H9 (cell line): Measurements from ENCODE around the gene CCDC127. TPM values are rescaled to one million over a fixed set of nuclear protein-coding genes. Genes with fewer than 3 reads are reported as not detected.

Source experiments
- DNase-seq: peaks from one replicate; pipeline ENCODE4 v3.0.0-alpha.2; 2017
- H2AFZ ChIP-seq: one replicate; pipeline ENCODE4 v1.6.1; 2013; ENCODE audit warnings: mild to moderate bottlenecking, low read length, control low read depth, moderate library complexity
- H2AK5ac ChIP-seq: 2 replicates; pipeline ENCODE4 v1.6.1; 2013; ENCODE audit warnings: low read length, control low read depth, mixed read lengths; ENCODE audit not compliant: insufficient read length
- H2BK120ac ChIP-seq: one replicate; pipeline ENCODE4 v1.6.1; 2013; ENCODE audit warnings: low read depth, mild to moderate bottlenecking, low read length, control low read depth, inconsistent platforms; ENCODE audit not compliant: poor library complexity, severe bottlenecking
- H2BK12ac ChIP-seq: 2 replicates; pipeline ENCODE4 v1.6.1; 2013; ENCODE audit warnings: low read length, control low read depth, mixed read lengths, low read depth; ENCODE audit not compliant: insufficient read length
- H2BK15ac ChIP-seq: 2 replicates; pipeline ENCODE4 v1.6.1; 2013; ENCODE audit warnings: low read depth, low read length, control low read depth
- H2BK20ac ChIP-seq: one replicate; pipeline ENCODE4 v1.6.1; 2013; ENCODE audit warnings: low read depth, mild to moderate bottlenecking, low read length, control low read depth, inconsistent platforms; ENCODE audit not compliant: poor library complexity, severe bottlenecking
- H2BK5ac ChIP-seq: 2 replicates; pipeline ENCODE4 v1.6.1; 2013; ENCODE audit warnings: low read length, control low read depth, mixed read lengths; ENCODE audit not compliant: insufficient read length
- H3K14ac ChIP-seq: 2 replicates; pipeline ENCODE4 v1.6.1; 2013; ENCODE audit warnings: low read length, control low read depth; ENCODE audit not compliant: insufficient read depth
- H3K18ac ChIP-seq: 2 replicates; pipeline ENCODE4 v1.6.1; 2013; ENCODE audit warnings: low read depth, mild to moderate bottlenecking, mixed read lengths, low read length, control low read depth; ENCODE audit not compliant: insufficient read length
- H3K23ac ChIP-seq: 2 replicates; pipeline ENCODE4 v1.6.1; 2013; ENCODE audit warnings: low read length, control low read depth, mixed read lengths, low read depth; ENCODE audit not compliant: insufficient read length
- H3K23me2 ChIP-seq: 2 replicates; pipeline ENCODE4 v1.6.1; 2013; ENCODE audit warnings: low read depth, mild to moderate bottlenecking, mixed read lengths, low read length, control low read depth; ENCODE audit not compliant: insufficient read length, poor library complexity, severe bottlenecking
- H3K27ac ChIP-seq: 2 replicates; pipeline ENCODE4 v1.5.1; 2013; ENCODE audit warnings: low read length, control low read depth, mixed read lengths, low read depth; ENCODE audit not compliant: insufficient read length
- H3K27me3 ChIP-seq: 2 replicates; pipeline ENCODE4 v1.6.1; 2013; ENCODE audit warnings: low read length, control low read depth, inconsistent platforms; ENCODE audit not compliant: insufficient read depth
- H3K4ac ChIP-seq: 2 replicates; pipeline ENCODE4 v1.6.1; 2013; ENCODE audit warnings: low read depth, mild to moderate bottlenecking, control low read depth, inconsistent platforms, low read length, moderate library complexity
- H3K4me1 ChIP-seq: 2 replicates; pipeline ENCODE4 v1.6.1; 2013; ENCODE audit warnings: low read length, control low read depth, inconsistent platforms; ENCODE audit not compliant: insufficient read depth
- H3K4me2 ChIP-seq: 2 replicates; pipeline ENCODE4 v1.6.1; 2013; ENCODE audit warnings: low read length, control low read depth, mixed read lengths; ENCODE audit not compliant: insufficient read length, insufficient read depth
- H3K56ac ChIP-seq: 2 replicates; pipeline ENCODE4 v1.6.1; 2013; ENCODE audit warnings: low read depth, mild to moderate bottlenecking, mixed read lengths, low read length, control low read depth; ENCODE audit not compliant: insufficient read length
- H3K79me1 ChIP-seq: 2 replicates; pipeline ENCODE4 v1.6.1; 2013; ENCODE audit warnings: low read depth, mild to moderate bottlenecking, moderate library complexity, low read length, control low read depth, inconsistent platforms; ENCODE audit not compliant: insufficient read depth, poor library complexity, severe bottlenecking
- H3K79me2 ChIP-seq: 2 replicates; pipeline ENCODE4 v1.6.1; 2013; ENCODE audit warnings: low read length, control low read depth, inconsistent platforms; ENCODE audit not compliant: insufficient read depth
- H3K9ac ChIP-seq: 2 replicates; pipeline ENCODE4 v1.6.1; 2013; ENCODE audit warnings: low read length, control low read depth, mixed read lengths; ENCODE audit not compliant: insufficient read length; ENCODE audit errors: extremely low read depth
- H3K9me3 ChIP-seq: one replicate; pipeline ENCODE4 v1.6.1; 2013; ENCODE audit warnings: low read depth, low read length, inconsistent platforms; ENCODE audit not compliant: control insufficient read depth
- H3T11ph ChIP-seq: one replicate; pipeline ENCODE4 v1.6.1; 2013; ENCODE audit warnings: mild to moderate bottlenecking, low read length, control low read depth, inconsistent platforms
- H4K20me1 ChIP-seq: one replicate; pipeline ENCODE4 v1.6.1; 2013; ENCODE audit not compliant: control insufficient read depth, insufficient read length, insufficient read depth
- H4K5ac ChIP-seq: 2 replicates; pipeline ENCODE4 v1.6.1; 2013; ENCODE audit warnings: low read depth, mild to moderate bottlenecking, mixed read lengths, low read length, control low read depth; ENCODE audit not compliant: insufficient read length
- H4K8ac ChIP-seq: replicated peaks from 2 replicates; pipeline ENCODE4 v1.6.1; 2013; ENCODE audit warnings: low read length, control low read depth, mixed read lengths, low read depth; ENCODE audit not compliant: insufficient read length
- H4K91ac ChIP-seq: 2 replicates; pipeline ENCODE4 v1.6.1; 2013; ENCODE audit warnings: low read depth, mild to moderate bottlenecking, moderate library complexity, mixed read lengths, low read length, control low read depth; ENCODE audit not compliant: insufficient read length
- H3K27ac Mint-ChIP-seq, 3 experiments: 2 replicates in 2 of 3; 3 replicates in 1 of 3; pipeline ENCODE4 v1.8.0; 2020 to 2021; ENCODE audit warnings: mixed read lengths in 3 of 3, mild to moderate bottlenecking in 1 of 3, moderate library complexity in 1 of 3
- H3K27me3 Mint-ChIP-seq: 2 replicates; pipeline ENCODE4 v1.8.0; 2021; ENCODE audit warnings: low read depth, mild to moderate bottlenecking, moderate library complexity, mixed read lengths
- H3K36me3 Mint-ChIP-seq, 3 experiments: 2 replicates in 2 of 3; 3 replicates in 1 of 3; pipeline ENCODE4 v1.8.0; 2020 to 2021; ENCODE audit warnings: low read depth in 3 of 3, mixed read lengths in 3 of 3; ENCODE audit not compliant: insufficient read depth in 1 of 3
- H3K4me1 Mint-ChIP-seq, 2 experiments: 2 replicates each; pipeline ENCODE4 v1.8.0; 2020; ENCODE audit warnings: mixed read lengths in 2 of 2
- H3K4me3 Mint-ChIP-seq, 2 experiments: 2 replicates in 1 of 2; 3 replicates in 1 of 2; pipeline ENCODE4 v1.8.0; 2020 to 2021; ENCODE audit warnings: mild to moderate bottlenecking in 2 of 2, mixed read lengths in 2 of 2, moderate library complexity in 1 of 2
- H3K9me3 Mint-ChIP-seq, 2 experiments: 2 replicates in 1 of 2; 3 replicates in 1 of 2; pipeline ENCODE4 v1.8.0; 2020; ENCODE audit warnings: mild to moderate bottlenecking in 2 of 2, mixed read lengths in 2 of 2, moderate library complexity in 1 of 2
- CTCF ChIP-seq: fragments of 200-600 bp; sonication (generic); conservative IDR thresholded peaks from 3 replicates; pipeline ENCODE4 v1.8.0; 2021; ENCODE audit warnings: antibody characterized with exemption, mild to moderate bottlenecking
- WGBS: extraction: QIAGEN DNeasy Blood & Tissue Kit; methylation state at CpG from one replicate; pipeline ENCODE4 v1.1.7; 2013; ENCODE audit warnings: missing lambda C conversion rate, low lambda C conversion rate, mixed read lengths; ENCODE audit not compliant: insufficient read length; ENCODE audit errors: extremely low coverage; 5-methylcytosine and 5-hydroxymethylcytosine counted together
- total RNA-seq: library from RNA; stranded (reverse); gene quantifications from 2 replicates; pipeline ENCODE4 v1.2.1, GENCODE V29; 2021

Gene CCDC127
- total RNA-seq, 1 experiment from 2014 or later: 9.0 TPM

GRCh38 chr5:169071-169727 lies 48.8 kb downstream of the CCDC127 start:
- Histone ChIP-seq H3K4ac (no peak overlapping the region), H3K27me3 (no peaks in the 10 kb centered on the region), H3K9ac (no peak overlapping the region), H3K23me2 (no peaks in the 10 kb centered on the region), H2BK20ac (no peak overlapping the region), H3K27ac (no peak overlapping the region), H2AK5ac (no peak overlapping the region), H2BK12ac (no peak overlapping the region), H4K20me1 (no peaks in the 10 kb centered on the region), H2BK120ac (no peak overlapping the region), H4K91ac (no peak overlapping the region), H3K79me2 (no peaks in the 10 kb centered on the region), H4K5ac (no peak overlapping the region), H3K4me2 (no peak overlapping the region), H3K23ac (no peak overlapping the region), H2BK15ac (no peak overlapping the region), H4K8ac (no peak overlapping the region), H3T11ph (no peak overlapping the region), H3K79me1 (no peaks in the 10 kb centered on the region), H3K18ac (no peak overlapping the region), H2BK5ac (no peak overlapping the region), H3K9me3 (no peaks in the 10 kb centered on the region), H3K56ac (no peak overlapping the region), H3K14ac (no peak overlapping the region), H2AFZ (no peak overlapping the region), H3K4me1 (no peaks in the 10 kb centered on the region)
- Mint-ChIP-seq H3K4me1 (peaks cover 0 to 5% of the 10 kb centered on the region in 2 experiments; a peak in 1 of 4 replicates), H3K27me3 (no peaks in the 10 kb centered on the region; the same call in 1 of the 2 replicates), H3K4me3 (no peak overlapping the region), H3K36me3 (peaks cover 12 to 49% (median 47%) of the 10 kb centered on the region in 3 experiments), H3K27ac (peak overlapping the region in 1 of 3 experiments; percentile 44; a peak in 1 of 7 replicates), H3K9me3 (peaks cover 11 to 13% of the 10 kb centered on the region in 2 experiments)
- WGBS: no CpG with 5 or more reads among the region's 32 CpGs
- TF ChIP-seq CTCF: no peak
- no peak for DNase-seq
